Heart right ventricle (tissue), 16 donors: Measurements from ENCODE around the gene DHCR24. TPM values are rescaled to one million over a fixed set of nuclear protein-coding genes. Genes with fewer than 3 reads are reported as not detected.

Experiments
- ATAC-seq, 8 donors: fragments of 200-7000 bp; cut with Tn5 transposase; one replicate each; pipeline ENCODE4 v1.9.1; 2020; ENCODE audit warnings: mild to moderate bottlenecking in 8 of 8, moderate library complexity in 8 of 8, moderate number of reproducible peaks in 1 of 8
- DNase-seq, 2 donors: peaks; one replicate each; pipeline ENCODE4 v3.0.0-alpha.2; 2020
- H3K27ac ChIP-seq, 10 donors: fragments of 200-600 bp; sonication (generic) in 2 of 10; one replicate each; pipeline versions ENCODE4 v1.5.0 to v1.8.0; 2020 to 2022; ENCODE audit warnings: mild to moderate bottlenecking in 3 of 10
- H3K27me3 ChIP-seq, 7 donors: fragments of 200-600 bp; one replicate each; pipeline ENCODE4 v1.8.0; 2021 to 2022; ENCODE audit warnings: mild to moderate bottlenecking in 2 of 7
- H3K36me3 ChIP-seq, 9 donors: fragments of 200-600 bp; sonication (generic) in 1 of 9; one replicate each; pipeline versions ENCODE4 v1.5.0 to v1.8.0; 2020 to 2022; ENCODE audit warnings: mild to moderate bottlenecking in 2 of 9
- H3K4me1 ChIP-seq, 9 donors: fragments of 200-600 bp; sonication (generic) in 1 of 9; one replicate each; pipeline versions ENCODE4 v1.5.0 to v1.8.0; 2020 to 2022; ENCODE audit warnings: mild to moderate bottlenecking in 4 of 9
- H3K4me3 ChIP-seq, 10 donors: fragments of 200-600 bp; sonication (generic) in 2 of 10; one replicate each; pipeline versions ENCODE4 v1.5.0 to v1.8.0; 2020 to 2022; ENCODE audit warnings: mild to moderate bottlenecking in 7 of 10, moderate library complexity in 2 of 10
- H3K9me3 ChIP-seq, 11 donors: fragments of 200-600 bp in 10 of 11; sonication (generic) in 2 of 11; one replicate each; pipeline versions ENCODE4 v1.5.0 to v1.8.0; 2013 to 2022; ENCODE audit warnings: mild to moderate bottlenecking in 2 of 11, control low read depth in 1 of 11, moderate library complexity in 1 of 11
- CTCF ChIP-seq, 9 donors: fragments of 200-600 bp; sonication (generic) in 2 of 9; IDR thresholded peaks; one replicate each; pipeline versions ENCODE4 v1.5.0 to v1.8.0; 2021 to 2022; ENCODE audit warnings: antibody characterized with exemption in 9 of 9, mild to moderate bottlenecking in 5 of 9, moderate library complexity in 1 of 9
- WGBS, 2 donors: extraction: QIAGEN DNeasy Blood & Tissue Kit; methylation state at CpG; one replicate each; pipeline ENCODE4 v1.1.7; 2013; ENCODE audit warnings: inconsistent platforms in 1 of 2; 5-methylcytosine and 5-hydroxymethylcytosine counted together
- intact Hi-C, 10 donors: fragments of 100-400 bp; cut with DNase I; formaldehyde crosslinking; loops; one replicate each; pipeline versions ENCODE4 v1.11.1 to v1.14.2; 2022
- polyA plus RNA-seq, 2 donors: library from polyadenylated mRNA; stranded (reverse); fragments of 200-250 nt; gene quantifications; one replicate each; pipeline ENCODE4 v1.2.3, GENCODE V29; 2013
- total RNA-seq, 10 donors: library from RNA; stranded (reverse); fragmentation: NEBNext Ultra II Directional in 3 of 10; extraction: Animal tissue kit (Norgen Biotek cat#: 25700) in 3 of 10; gene quantifications; one replicate each; pipeline versions ENCODE4 v1.2.1 to v1.2.4, GENCODE V29; 2021 to 2023
- donor health status: Arrhythmogenic right ventricular cardiomyopathy.
- donor health status: ischemic (EF 13 %, LVEDD 7.1; RV severe dilation, severe dysfunction).
- donor health status: healthy with polysubstance abuse.
- donor health status: DM: no; HTN: yes; CAD: no.
- donor health status: DM: no; HTN: no; CAD: no.
- donor health status: ischemic (EF 25% LVEDD 6.9; RV normal size, moderate dysfunction).
- donor health status: ischemic (EF 25% LVEDD 5.7; RV mildly dilated, moderate dysfunction).
- donor health status: healthy.
- donor health status: DM: yes; HTN: yes; CAD: no.
- donor health status: Ischemic cardiomyopathy.
- donor health status: ischemic (EF 35%, LVEDD 5.7; RV mildly dilated, moderate dysfunction).
- donor health status: nonischemic (EF 11% LVEDD 7.7; RV severe dilation, severe dysfunction).
- donor health status: DM: yes; HTN: yes; CAD: no.
- donor health status: PGD.
- donor health status: ischemic (EF 29% LVEDD 5.4; RV normal size, mild dysfunction).
- donor health status: nonischemic (EF 23%, LVEDD 6.1; RV moderate dilation, normal function).

Gene DHCR24
- total and polyA plus RNA-seq, 12 donors = 3.3 to 70.6 (median 15.0) TPM

GRCh38 chr1:54843449-54843848 is 43.5 kb downstream of the DHCR24 start:
- intact Hi-C loops = no loop called here

GRCh38 chr1:54842963-54843362 is 44.0 kb downstream of the DHCR24 start:
- no peak for TF ChIP-seq CTCF (IDR thresholded peaks at IDR 0.05)
- peaks cover 0 to 4% (median 0%) of the 10 kb centered on the region in 11 donors for H3K9me3 ChIP-seq
- 80 to 88% methylated on average over 9 of the region's 9 CpGs for WGBS, 2 donors

More at GRCh38 chr1:54843449-54843848, 43.5 kb downstream of the DHCR24 start:
- no peak overlapping the region for H3K4me3 ChIP-seq
- H3K36me3 ChIP-seq = peaks cover 0 to 2% (median 0%) of the 10 kb centered on the region in 9 donors
- no peaks in the 10 kb centered on the region for H3K4me1 ChIP-seq
- WGBS, 2 donors = 89 to 90% methylated on average over 5 of the region's 5 CpGs
- TF ChIP-seq CTCF (IDR thresholded peaks at IDR 0.05) = no peak
- H3K9me3 ChIP-seq = peaks cover 0 to 4% (median 0%) of the 10 kb centered on the region in 11 donors
- ATAC-seq (no peak), DNase-seq (no peak)
- no peaks in the 10 kb centered on the region for H3K27me3 ChIP-seq
- H3K27ac ChIP-seq = no peak overlapping the region

GRCh38 chr1:54842206-54842915 is 44.6 kb downstream of the DHCR24 start:
- no peak for DNase-seq
- no peak for TF ChIP-seq CTCF (IDR thresholded peaks at IDR 0.05)

More at GRCh38 chr1:54842963-54843362, 44.0 kb downstream of the DHCR24 start:
- intact Hi-C loops = no loop called here
- no peak overlapping the region for H3K27ac ChIP-seq
- DNase-seq (no peak), ATAC-seq (no peak)
- no peak overlapping the region for H3K4me3 ChIP-seq
- peaks cover 0 to 1% (median 0%) of the 10 kb centered on the region in 7 donors for H3K27me3 ChIP-seq
- no peaks in the 10 kb centered on the region for H3K36me3 ChIP-seq
- H3K4me1 ChIP-seq = no peaks in the 10 kb centered on the region

GRCh38 chr1:54839824-54840223 is 47.2 kb downstream of the DHCR24 start:
- DNase-seq = no peak
- no peak for TF ChIP-seq CTCF (IDR thresholded peaks at IDR 0.05)
- Histone ChIP-seq H3K9me3 (peaks cover 0 to 4% (median 0%) of the 10 kb centered on the region in 11 donors), H3K27ac (no peak overlapping the region), H3K4me3 (no peak overlapping the region), H3K36me3 (no peaks in the 10 kb centered on the region), H3K4me1 (no peaks in the 10 kb centered on the region), H3K27me3 (peaks cover 0 to 6% (median 0%) of the 10 kb centered on the region in 7 donors)
- WGBS, 2 donors = 55 to 85% methylated on average over 2 of the region's 2 CpGs
- no peak for ATAC-seq
- intact Hi-C loops = no loop called here

More at GRCh38 chr1:54842206-54842915, 44.6 kb downstream of the DHCR24 start:
- Histone ChIP-seq H3K4me3 (no peak overlapping the region), H3K4me1 (no peaks in the 10 kb centered on the region), H3K9me3 (peaks cover 0 to 4% (median 0%) of the 10 kb centered on the region in 11 donors), H3K27ac (no peak overlapping the region), H3K27me3 (peaks cover 0 to 4% (median 0%) of the 10 kb centered on the region in 7 donors), H3K36me3 (no peaks in the 10 kb centered on the region)
- intact Hi-C loops = no loop called here
- 91 to 93% methylated on average over 10 of the region's 10 CpGs for WGBS, 2 donors
- no peak for ATAC-seq
